DMS 273 (cell line): ENCODE results near the gene ATP6V1E1.
A peak's percentile ranks its signal among the peaks of the same experiment; 100 is the strongest.
"Not testable (repeated sequence)": the region's sequence is repeated elsewhere in the genome, so short reads cannot be mapped to it uniquely, and the experiment has no call there.

Experiments used
- DNase-seq: peaks from one replicate; lab custom pipeline; 2025; ENCODE audit not compliant: unreplicated experiment; lab: John Stamatoyannopoulos, UW

ATP6V1E1 gene

DNA sequence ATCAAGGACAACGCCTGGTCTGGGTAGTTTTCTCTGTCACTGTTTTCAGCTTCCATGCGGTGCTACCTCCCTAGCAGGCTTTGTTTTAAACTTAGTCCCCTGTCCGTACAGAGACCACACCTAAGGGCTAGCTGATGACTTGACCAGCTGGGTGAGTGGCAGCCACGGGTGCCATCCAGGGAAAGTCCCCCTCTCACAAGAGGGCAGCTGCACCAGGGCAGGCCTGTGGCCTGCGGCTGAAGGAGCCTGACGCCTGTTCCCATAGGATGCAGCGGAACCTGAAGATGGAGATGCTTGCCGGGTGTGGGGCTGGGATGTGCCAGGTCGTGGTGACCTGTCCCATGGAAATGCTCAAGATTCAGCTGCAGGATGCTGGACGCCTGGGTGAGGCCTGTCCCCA is 45.4 kb downstream of the ATP6V1E1 start:
- no peak for DNase-seq

DNA sequence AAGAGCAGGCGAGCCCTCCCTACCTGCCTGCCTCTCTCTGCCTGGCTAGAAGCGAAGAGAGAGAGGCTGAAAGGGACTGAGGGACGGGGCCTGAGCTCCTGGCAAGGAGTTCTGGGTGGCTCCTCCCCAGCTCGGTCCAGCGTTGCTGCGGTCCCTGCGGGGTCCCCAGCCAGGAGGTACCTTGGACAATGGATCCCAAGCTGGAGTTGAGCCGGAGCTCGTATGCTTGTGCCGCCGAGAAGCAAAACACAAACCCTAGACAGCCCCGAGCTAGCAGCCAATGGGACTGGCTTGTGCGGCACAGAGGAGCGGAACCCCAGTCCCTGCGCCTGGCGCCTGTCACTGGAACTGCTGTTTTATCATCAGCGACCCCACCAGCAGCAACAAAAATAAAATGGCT is 46.9 kb downstream of the ATP6V1E1 start:
- no peak for DNase-seq

DNA sequence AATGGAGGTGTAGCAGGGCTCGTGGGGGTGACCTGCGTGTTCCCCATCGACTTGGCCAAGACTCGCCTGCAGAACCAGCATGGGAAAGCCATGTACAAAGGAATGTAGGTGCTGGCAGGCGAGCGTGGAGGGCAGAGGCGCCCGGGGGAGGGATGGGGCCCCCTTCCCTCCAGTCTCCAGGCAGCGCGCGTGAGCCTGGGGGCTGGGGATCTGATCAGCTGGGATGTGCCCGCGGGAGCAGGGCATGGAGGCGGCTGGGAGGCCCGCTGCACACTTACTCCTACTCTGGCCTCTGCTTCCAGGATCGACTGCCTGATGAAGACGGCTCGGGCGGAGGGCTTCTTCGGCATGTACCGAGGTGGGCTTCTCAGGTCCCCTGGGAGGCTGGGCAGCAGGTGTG is 47.5 kb downstream of the ATP6V1E1 start:
- no peak for DNase-seq

DNA sequence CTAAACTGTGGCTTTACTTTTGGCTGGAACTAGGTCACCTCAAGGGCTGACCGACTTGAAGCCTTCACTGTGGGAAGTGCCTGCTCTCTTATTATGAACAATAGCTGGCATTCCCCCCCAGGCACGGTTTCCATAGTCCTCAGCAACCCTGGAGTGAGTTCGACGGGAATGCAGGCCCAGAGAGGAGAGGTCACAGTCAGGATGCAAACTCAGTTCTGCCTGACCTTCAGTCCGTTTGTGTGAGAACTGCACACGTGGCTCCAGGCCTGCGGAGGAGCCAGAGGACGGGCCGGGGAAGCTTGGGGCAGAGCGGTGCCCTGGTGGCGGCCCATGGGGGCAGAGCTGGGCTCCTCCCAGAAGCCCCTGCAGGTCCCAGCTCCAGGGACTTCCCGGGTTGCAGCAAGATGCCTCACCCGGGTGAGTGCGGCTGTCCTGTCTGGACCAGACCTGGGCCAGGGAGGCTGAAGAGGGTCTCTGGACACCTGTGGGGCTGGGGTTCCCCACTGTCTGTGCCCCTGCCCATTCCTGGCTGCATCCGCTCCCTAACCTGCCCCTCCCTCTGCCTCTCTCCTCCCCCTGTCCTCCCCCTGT is 48.0 kb downstream of the ATP6V1E1 start:
- DNase-seq: no peak

DNA sequence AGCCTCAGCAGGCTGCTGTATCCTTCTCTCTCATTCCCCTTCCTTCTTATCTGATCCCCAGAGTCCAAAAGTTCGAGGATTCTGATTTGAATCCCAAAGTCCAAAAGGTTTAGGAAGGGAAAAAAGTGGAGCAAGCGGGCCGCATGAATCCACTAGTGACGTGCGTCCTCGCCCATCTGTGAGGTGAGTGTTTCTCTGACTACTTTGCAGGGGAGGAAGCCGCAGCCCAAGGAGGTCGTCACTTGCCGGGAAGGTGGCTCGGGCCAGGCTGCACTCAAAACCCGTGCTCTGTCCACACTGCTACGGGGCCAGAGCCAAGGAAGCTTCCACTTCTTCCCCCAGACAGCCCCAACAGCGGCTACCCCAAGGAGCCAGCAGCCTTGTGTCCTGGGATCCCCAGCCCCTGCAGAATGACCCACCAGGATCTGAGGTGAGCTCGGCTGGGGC is 49.0 kb downstream of the ATP6V1E1 start:
- DNase-seq: no peak

DNA sequence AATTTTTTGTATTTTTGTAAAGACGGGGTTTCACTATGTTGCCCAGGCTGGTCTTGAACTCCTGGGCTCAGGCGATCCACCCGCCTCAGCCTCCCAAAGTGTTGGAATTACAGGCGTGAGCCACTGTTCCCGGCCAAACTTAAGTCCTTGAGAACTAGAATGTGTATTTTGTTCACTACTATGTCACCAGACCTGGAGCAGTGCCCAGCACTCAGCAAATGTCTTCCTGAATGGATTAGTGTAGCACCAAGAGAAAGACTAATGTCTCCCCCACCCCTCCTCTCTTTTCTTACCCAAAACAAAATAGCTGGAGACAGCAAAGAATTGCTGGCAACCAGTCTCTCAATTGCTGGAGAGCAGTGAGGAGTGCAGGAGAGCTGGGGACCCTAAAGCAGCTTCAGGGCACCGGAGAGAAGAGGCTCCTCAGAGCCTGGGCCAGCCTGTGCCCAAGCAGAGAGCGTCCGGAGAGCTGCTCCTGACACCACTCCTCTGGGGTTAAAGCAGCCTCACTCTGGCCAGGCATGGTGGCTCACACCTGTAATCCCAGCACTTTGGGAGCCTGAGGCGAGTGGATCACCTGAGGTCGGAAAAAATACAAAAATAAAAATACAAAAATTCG is 50.3 kb downstream of the ATP6V1E1 start:
- DNase-seq: no peak

DNA sequence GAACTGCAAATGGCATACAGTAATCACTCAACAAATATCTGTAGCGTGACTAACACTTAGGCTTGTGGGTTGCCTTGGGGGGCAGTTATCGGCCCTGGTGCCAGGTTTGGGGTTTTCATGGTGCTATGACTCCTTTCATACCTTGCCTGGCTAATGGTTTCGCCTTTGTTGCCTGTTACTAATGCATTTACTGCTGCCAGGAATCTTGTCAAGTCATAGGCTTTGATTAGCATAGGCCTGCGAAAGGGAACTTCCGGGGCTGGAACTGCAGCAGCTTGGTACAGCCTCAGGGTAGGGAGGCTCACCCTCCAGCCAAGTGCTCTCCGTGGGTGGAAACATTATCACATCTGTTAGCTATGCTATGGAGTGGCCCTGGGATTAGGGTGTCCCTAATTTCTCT is 52.1 kb downstream of the ATP6V1E1 start:
- DNase-seq: peak; percentile 7

DNA sequence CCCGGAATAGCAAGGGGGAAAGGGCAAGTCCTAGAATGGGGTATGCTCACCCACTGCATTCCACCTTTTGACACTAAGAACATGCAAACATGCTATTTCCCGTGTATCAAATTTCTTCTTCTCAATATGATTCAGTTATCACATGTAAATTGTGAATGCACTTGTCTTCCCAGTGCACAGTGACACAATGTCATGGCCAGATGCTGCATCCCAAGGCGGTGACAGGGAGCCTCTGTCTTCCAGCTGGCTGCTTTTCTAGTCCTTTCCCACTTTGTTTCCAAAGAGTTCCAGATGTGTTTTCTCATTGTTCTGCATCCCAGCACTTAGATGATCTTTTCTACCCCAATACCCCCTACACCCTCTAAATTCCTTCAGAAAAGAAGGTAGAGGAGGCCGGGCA is 52.9 kb downstream of the ATP6V1E1 start:
- DNase-seq: no peak

DNA sequence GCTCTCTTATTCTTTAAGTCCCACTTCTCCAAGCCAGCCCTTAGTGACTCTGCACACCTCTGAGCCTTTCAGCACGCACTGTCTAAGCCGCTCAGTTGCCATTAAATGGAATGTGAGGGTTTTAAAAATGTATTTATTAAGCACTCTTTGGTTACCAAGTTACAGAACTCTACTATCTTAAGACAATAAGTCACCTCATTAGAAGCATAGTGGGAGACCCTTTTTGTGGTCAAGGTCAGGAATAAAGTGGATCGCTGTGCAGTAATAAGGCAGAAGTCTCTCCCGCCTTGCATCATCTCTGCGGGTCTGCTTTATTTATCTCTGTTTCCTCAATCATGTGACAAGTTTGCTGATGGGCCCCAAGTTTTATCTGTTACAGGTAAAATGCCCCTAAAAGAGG is 53.4 kb downstream of the ATP6V1E1 start:
- no peak for DNase-seq

DNA sequence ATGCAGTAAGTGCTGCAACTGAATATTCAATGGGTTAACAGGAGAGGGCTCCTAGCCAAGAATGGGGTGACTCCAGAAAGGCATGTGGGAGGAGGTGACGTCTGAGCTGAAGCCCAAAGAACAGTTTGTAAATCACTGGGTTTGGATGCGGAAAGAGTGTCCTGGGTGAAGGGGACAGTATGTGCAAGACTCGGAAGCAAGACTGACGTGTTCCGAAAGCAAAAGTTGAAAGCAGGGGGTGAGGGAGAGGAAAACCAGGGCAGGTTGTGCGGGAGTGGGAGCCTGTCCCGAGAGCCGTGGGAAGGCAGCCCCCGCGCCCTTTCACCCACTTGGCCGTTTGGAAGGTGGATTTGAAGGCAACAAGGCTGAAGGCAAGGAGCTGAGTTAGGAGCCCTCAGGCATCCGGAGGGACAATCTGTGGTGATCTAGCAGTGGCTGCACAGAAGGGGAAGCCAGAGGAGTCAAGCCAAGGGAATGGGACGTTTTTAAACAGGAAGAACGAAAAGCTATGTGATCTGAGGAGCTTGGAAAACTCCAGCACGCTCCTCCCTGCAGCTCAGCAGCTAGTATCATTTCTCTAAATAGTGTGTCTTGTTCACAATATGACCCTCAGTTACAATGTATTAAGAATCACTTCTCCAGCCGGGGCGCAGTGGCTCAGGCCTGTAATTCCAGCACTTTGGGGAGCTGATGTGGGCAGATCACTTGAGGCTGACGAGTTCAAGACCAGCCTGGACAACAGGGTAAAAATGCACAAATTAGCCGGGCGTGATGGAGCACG is 57.5 kb downstream of the ATP6V1E1 start:
- DNase-seq: peak; percentile 44

DNA sequence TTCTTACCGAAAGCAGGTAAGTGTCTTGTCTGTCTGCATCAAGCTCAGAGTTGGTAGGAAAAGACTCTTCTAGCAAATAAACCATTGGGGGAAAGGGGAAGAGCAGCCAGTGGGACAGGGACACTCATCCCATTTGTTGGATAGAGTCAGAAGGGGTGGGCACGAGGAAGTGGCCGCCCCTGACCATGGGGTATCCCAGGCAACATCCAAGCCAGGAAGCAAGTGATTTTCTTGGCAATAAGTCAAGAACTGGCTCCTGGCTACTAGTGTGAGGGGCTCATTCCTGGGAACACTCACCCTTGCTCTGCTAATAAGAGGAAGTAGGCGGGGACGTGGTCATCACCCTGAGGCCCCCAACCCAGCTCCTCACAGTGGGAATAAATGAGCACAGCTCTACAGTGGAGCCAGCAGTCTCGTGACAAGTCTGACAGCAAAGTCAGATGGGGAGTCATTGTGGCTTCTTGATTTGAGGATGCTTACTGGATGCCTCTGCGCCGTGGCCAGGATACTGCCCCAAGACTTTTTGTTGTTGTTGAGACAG is 58.5 kb downstream of the ATP6V1E1 start:
- peak; percentile 11 for DNase-seq

DNA sequence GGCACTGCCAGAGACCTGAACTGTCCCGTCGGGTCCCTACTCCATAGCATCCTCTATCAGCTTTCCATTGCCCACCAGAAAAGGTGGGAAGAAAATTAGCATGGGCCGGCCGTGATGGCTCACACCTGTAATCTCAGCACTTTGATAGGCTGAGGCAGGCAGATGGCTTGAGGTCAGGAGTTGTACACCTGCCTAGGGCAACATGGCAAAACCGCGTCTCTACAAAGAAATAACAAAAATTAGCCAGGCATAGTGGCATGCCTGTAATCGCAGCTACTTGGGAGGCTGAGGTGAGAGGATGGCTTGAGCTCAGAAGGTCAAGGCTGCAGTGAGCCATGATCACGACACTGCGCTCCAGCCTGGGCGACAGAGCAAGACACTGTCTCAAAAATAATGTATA is 61.8 kb downstream of the ATP6V1E1 start:
- no peak for DNase-seq

DNA sequence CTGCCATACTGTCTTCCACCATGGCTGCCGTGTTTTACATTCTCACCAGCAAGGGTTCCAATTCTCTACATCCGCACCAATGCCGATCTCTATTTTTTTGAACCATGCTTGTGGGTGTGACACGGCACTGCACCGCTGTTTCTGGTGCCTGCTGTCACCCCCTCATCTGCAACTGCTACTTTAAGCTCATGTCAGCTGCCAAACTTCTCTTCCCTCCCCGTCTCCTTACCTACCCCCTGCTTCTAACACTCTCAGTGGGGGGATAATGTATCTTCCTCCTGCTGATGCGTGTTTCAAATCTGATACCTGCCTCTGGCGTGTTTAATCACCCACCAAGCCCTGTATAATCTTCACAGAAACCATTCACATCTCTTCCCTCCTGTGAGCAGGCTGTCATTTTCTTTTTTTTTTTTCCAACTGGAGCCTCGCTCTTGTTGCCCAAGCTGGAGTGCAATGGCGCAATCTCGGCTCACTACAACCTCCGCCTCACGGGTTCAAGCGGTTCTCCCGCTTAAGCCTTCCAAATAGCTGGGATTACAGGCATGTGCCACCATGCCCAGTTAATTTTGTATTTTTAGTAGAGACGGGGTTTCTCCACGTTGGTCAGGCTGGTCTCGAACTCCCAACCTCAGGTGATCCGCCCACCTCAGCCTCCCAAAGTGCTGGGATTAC is 62.4 kb downstream of the ATP6V1E1 start:
- DNase-seq: not testable (repeated sequence)

DNA sequence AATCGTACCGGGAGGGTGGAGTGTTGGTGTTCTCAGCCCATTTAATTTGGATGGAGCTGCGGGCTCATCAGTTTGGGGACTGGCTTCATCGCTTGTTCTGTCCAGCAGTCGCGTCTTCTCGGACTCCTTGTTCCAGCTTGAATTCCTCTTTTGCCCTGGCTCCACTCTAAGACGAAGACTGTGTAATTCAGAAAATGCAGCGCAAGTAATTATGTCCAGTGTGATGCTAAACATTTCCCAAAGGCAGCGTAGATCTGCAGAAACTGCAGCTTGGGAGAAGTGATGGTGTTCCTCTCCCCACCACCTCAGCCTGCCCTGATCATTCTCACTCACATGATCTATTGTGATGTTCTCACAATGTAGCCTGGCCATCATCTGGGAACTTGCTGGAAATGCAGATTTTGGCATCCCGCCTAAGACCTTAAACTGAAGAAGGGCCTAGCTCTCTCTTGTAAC is 64.6 kb downstream of the ATP6V1E1 start:
- DNase-seq: peak; percentile 30

DNA sequence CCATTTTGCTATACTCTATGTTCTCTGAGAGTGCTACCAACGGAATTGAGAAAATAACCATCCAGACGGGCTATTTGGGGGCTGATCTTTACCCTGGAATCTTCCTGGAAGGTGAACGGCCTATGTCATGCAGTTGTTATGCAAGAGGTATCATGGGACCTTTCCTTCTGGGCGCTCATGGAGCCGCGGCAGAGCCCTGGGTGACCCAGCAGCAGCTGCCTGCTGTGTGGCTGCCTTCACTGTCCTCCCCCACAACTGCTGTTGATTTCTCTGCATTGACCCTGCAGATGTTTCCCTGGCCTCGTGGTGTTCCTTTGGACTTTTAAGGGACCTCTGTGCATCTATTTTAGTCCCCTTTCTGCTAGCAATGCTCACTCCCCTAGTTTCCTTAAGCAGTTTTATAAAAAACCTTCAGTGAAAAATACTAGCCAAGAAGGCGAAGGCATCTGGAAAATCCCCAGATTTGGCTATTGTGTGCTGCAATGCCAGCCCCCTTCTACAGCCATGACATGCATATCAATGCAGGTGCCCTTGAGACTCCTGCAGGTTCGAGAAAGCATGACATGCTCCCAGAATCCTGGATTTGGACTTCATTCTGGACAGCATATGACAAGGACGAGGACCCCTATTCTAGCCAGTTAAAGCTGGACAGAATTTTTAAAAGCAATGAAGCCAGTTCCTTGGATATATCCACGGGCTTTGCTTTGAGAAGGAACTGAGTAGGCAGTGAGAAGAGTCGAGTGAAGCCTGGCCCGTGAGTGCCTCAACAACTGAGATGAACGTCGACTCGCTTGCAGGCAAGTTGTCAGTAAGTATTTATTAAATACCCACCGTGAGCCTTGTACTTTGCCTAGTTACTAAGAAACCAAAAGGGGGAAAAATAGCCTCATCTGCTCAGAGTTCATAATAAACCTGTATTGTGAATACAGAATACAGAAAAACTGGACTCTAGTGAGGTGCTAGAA is 65.4 kb downstream of the ATP6V1E1 start, which contains the start of gene SLC25A18:
Gene SLC25A18 (plus strand): TSS at position 593 of the 965 bp plus-strand sequence. CDS start 16,447 bp downstream, outside the sequence.
- DNase-seq: peak; percentile 59

DNA sequence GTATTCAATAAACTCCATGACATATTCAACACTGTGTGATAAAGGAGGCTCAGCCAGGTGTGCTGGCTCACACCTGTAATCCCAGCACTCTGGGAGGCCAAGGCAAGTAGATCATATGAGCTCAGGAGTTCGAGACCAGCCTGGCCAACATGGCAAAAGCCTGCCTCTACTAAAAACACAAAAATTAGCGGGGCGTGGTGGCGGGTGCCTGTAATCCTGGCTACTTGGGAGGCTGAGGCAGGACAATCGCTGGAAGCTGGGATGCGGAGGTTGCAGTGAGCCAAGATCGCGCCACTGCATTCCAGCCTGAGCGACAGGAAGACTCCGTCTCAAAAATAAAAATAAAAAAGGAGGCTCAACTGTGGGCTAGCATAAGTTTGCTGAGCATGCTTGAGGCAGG is 69.4 kb downstream of the ATP6V1E1 start:
- DNase-seq: no peak

DNA sequence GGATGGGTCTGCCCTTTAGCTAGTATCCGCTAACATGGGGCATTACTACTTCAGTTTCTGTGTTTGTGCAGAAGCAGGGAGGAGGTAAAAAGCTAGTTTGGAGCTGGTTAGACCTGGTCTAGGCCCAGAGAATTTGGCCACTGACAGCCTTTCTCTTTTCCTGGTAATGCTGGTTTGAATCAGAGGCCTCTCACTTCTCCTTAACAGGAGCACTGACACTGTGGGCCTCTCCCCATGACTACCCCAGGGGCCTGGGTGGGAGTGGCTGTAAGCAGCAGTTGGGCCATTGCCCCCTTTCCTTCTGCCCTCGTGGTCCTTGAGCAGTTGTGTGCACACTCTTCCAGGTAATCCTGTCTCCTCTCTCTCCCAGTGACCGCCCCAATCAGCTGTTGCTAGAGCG is 73.7 kb downstream of the ATP6V1E1 start:
- no peak for DNase-seq

DNA sequence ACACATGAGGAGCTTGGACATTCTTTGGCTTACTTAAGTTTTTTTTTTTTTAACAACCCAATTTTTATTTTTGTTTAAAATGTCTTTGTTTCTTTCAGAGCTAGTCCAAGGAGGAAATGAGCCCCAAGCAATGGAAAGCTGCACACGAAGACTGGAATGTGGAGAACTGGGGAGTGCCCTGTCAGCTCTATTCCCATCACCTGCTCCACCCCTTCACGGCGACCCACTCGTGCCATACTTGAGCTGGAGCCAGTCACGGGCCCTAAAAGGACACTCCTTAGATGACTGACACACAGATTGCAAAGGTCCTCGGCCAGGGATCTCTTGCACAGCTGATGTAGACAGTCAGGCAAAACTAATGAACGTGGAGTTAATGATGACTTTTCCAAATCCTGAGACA is 75.8 kb downstream of the ATP6V1E1 start:
- no peak for DNase-seq

DNA sequence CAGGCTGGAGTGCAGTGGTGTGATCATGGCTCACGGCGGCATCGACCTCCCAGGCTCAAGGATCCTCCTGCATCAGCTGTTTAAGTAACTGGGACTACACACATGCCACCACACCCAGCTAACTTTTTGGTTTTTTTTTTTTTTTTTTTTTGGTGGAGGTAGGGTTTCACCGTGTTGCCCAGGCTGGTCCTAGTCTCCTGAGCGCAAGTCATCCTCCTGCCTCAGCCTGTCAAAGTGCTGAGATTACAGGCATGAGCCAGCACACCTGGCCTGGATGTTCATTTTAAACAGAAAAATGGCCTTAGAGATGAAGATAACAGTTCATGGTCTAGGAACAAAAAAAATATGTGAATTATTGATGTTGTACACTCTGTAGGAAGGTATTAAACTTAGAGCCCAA is 78.9 kb downstream of the ATP6V1E1 start:
- no peak for DNase-seq

DNA sequence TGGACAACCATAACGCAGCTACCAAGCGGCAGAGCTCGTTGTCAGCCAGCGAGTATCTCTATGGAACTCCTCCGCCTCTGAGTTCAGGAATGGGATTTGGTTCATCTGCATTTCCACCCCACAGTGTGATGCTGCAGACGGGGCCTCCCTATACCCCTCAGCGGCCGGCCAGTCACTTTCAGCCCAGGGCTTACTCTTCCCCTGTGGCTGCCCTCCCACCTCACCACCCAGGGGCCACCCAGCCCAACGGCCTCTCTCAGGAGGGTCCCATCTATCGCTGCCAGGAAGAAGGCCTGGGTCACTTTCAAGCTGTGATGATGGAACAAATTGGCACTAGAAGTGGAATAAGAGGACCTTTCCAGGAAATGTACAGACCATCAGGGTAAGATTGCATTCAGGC is 79.4 kb downstream of the ATP6V1E1 start:
- DNase-seq: no peak
